HG03135 (cell line): Measurements from ENCODE around the gene STARD3.
"Not testable (repeated sequence)": the region's sequence is repeated elsewhere in the genome, so short reads cannot be mapped to it uniquely, and the experiment has no call there.

ENCODE experiments used
- ATAC-seq: cut with Tn5 transposase; IDR thresholded peaks from one replicate; pipeline ENCODE4 v1.9.1; 2021; ENCODE audit warnings: mild to moderate bottlenecking, moderate library complexity; ENCODE audit not compliant: unreplicated experiment

STARD3 gene

GRCh38 chr17:39706921-39707337 lies 70.0 kb downstream of the STARD3 start:
- ATAC-seq: no peak

DNA sequence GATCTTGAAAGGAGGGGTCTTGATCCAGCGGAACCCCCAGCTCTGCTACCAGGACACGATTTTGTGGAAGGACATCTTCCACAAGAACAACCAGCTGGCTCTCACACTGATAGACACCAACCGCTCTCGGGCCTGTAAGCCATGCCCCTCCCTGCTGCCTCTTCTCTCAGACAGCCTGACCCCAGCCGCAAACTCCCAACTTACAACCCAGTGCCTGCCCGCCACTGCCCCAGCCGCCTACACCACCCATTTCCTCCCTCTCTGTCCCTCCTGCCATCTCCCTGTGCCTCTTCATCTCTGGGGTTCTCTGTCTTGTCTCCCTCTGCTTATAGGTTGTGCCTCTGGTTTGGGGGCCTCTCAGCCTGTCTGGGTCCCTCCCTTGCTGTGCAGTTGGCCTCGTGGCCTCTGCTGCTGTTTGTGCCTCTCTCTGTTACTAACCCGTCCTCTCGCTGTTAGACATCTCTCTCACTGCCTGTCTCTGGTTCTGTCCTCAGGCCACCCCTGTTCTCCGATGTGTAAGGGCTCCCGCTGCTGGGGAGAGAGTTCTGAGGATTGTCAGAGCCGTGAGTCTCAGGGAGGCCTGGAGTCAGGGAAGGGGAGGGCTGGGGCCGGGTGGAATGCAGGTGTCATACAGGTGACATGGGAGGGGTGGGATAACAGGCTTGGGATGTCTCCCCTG lies 72.5 kb downstream of the STARD3 start:
- ATAC-seq: no peak

DNA sequence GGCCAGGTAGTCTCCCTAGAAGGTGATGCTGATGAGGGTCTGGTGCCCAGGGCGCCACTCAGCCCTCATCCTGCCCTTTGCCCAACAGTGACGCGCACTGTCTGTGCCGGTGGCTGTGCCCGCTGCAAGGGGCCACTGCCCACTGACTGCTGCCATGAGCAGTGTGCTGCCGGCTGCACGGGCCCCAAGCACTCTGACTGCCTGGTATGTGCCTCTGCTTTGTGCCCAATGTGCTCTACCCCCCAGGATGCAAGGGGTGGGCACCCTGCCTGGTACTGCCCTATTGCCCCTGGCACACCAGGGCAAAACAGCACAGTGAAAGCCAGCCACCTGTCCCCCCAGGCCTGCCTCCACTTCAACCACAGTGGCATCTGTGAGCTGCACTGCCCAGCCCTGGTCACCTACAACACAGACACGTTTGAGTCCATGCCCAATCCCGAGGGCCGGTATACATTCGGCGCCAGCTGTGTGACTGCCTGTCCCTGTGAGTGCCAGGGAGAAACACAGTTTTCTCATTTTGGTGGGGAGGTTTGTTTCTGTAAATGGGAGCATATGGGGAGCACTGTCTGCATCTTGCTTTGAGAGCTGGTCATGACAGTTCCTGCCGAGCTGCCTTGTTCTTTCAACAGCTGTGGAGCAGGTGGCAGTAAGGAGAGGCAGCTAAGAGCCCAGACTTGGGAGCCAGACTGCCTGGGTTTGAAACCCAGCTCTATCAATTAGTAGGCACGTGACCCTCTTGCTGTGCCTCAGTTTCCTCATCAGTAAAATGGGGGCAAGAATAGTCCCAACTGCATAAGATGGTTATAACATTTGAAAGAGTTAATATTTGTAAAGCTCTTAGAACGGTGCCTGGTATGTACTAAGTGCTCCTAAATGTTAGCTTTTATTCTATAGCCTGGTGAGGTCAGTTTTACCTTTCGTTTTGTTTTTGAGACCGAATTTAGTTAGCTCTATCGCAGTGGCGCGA lies 73.3 kb downstream of the STARD3 start:
- ATAC-seq: no peak

- ATAC-seq: not testable (repeated sequence)
Measured at GRCh38 chr17:39711071-39711470, 74.1 kb downstream of the STARD3 start.

GRCh38 chr17:39711851-39712250 lies 74.9 kb downstream of the STARD3 start:
- no peak for ATAC-seq
